ENCODE measurements around the gene ATRN.

DNA sequence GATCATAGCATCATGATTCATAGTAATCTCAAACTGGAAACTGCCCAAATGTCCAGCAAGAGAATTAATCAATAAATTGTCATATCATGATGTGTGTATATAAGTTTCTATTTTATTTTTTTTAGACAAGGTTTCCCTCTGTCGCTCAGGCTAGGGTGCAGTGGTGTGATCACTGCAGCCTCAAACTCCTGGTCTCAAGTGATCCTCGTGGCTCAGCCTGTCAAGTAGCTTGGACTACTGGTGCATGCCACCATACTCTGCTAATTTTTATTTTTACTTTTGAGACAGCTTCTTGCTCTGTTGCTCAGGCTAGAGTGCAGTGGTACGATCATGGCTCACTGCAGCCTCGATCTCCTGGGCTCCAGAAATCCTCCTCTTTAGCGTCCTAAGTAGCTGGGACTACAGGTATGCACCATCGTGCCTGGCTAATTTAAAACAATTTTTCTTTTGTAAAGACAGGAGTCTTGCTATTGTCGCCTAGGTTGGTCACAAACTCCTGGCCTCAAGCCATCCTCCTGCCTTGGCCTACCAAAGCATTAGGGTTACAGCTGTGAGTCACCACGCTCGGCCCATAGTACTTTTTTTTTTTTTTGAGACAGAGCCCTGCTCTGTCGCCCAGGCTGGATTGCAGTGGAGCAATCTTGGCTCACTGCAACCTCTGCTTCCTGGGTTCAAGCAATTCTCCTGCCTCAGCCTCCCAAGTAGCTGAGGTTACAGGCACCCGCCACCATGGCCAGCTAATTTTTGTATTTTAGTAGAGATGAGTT, 8.7 kb upstream of the ATRN start:
- TF ChIP-seq, protein P1, sequence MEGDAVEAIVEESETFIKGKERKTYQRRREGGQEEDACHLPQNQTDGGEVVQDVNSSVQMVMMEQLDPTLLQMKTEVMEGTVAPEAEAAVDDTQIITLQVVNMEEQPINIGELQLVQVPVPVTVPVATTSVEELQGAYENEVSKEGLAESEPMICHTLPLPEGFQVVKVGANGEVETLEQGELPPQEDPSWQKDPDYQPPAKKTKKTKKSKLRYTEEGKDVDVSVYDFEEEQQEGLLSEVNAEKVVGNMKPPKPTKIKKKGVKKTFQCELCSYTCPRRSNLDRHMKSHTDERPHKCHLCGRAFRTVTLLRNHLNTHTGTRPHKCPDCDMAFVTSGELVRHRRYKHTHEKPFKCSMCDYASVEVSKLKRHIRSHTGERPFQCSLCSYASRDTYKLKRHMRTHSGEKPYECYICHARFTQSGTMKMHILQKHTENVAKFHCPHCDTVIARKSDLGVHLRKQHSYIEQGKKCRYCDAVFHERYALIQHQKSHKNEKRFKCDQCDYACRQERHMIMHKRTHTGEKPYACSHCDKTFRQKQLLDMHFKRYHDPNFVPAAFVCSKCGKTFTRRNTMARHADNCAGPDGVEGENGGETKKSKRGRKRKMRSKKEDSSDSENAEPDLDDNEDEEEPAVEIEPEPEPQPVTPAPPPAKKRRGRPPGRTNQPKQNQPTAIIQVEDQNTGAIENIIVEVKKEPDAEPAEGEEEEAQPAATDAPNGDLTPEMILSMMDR (tag by site-specific recombination; IDR thresholded peaks at IDR 0.05): no peak
- TF ChIP-seq ZNF24 (tag by site-specific recombination; IDR thresholded peaks at IDR 0.05): no peak
